ENCODE results near the gene SYT4.
A peak's percentile ranks its signal among the peaks of the same experiment; 100 is the strongest.

The SYT4 gene

DNA sequence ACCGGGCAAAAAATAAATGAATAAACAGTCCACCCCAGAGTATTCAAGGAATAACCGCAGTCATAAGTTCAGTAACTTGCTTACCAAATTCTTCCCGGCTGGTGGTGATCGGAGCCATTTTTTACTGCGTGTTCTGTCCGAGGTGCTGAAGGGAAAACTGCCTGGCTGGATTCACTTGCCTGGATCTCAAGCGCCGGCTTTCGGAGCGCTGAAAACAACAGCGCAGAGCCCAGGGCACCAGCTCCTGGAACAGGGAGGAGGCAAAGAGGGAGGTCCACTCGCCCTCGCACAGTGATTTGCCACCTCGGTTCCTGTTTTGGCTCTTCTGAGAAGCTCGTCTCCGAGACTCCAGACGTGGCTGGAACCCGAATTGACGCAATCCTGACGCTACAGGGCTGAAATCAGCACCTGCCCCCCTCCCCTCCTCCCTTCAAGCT, at the start of gene SYT4:
SYT4 (minus strand) TSS at position 327 of the 437 bp plus-strand sequence; CDS start at position 118, 209 bp downstream.
- TF ChIP-seq GATA2 (IDR thresholded peaks at IDR 0.05; ENCODE audit: low read depth, low read length), result no peak
- TF ChIP-seq GATA3 (IDR thresholded peaks at IDR 0.05; ENCODE audit: low read depth, low read length), result no peak

DNA sequence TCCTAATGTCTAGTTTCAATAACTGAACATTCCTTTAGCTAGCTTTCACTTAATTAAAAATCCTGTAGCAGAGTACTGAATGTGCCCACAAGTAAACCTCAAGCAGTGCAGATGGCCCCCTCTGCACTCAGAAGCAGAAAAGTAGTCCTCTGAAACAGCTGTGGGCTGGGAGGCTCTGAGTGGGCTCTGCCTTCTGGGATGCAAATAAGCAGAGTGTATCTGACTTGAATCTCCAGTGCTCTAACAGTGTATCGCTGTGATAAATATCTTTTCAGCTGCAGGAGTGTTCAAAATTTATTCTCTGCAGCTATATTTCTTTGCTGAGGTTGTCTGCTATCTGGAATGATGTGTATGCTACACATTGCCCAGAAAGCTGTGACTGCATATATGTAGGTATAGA, 44.8 kb upstream of the SYT4 start:
- TF ChIP-seq GATA2 (IDR thresholded peaks at IDR 0.05; ENCODE audit: low read depth, low read length) (peak; percentile 89), GATA3 (IDR thresholded peaks at IDR 0.05; ENCODE audit: low read depth, low read length) (peak; percentile 91)

- TF ChIP-seq GATA3 (IDR thresholded peaks at IDR 0.05; ENCODE audit: low read depth, low read length) (no peak), GATA2 (IDR thresholded peaks at IDR 0.05; ENCODE audit: low read depth, low read length) (no peak)
Measured at GRCh38 chr18:43314941-43315340, 37.7 kb upstream of the SYT4 start.

DNA sequence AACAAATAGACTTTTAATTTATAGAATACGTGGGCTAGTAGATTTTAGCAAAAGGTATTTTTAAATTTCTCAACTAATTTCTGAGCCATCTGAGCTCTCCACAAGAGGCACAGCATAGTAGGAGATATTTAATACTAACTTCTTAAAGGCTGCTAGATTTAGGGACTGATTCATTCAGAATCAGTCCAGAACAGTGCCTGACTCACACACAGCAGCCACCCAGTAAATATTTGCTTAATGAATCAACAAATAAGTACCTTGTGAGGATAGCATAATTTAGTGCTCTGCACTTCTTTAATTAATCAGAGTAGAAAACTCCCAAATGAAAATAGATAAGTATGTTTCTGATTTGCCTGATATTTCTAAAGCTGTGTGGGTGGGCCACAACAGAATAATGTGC, 35.6 kb upstream of the SYT4 start:
- TF ChIP-seq GATA3 (IDR thresholded peaks at IDR 0.05; ENCODE audit: low read depth, low read length) (no peak), GATA2 (IDR thresholded peaks at IDR 0.05; ENCODE audit: low read depth, low read length) (no peak)

- TF ChIP-seq GATA2 (IDR thresholded peaks at IDR 0.05; ENCODE audit: low read depth, low read length), result no peak
Measured at GRCh38 chr18:43310239-43310638, 32.9 kb upstream of the SYT4 start.

DNA sequence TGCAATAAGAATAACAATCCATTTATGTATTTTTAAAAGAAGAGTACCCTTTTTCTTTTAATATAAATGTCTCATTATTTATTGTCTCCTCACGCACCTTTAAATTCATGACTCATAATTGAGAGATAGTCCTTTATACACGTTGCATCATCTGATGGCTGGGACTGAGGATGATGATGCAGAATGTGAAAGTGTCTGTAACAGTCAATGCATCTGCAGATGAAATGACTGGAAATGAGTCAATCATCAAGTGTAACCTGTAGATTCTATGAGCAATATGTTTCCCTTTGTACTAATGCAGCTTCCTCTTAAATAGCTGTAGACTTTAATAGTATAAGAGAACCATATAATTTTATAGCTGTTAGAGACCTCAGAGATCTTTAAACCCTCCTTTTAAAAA, 26.1 kb upstream of the SYT4 start:
- TF ChIP-seq GATA2 (IDR thresholded peaks at IDR 0.05; ENCODE audit: low read depth, low read length) (no peak), GATA3 (IDR thresholded peaks at IDR 0.05; ENCODE audit: low read depth, low read length) (no peak)

- no peak for TF ChIP-seq GATA3 (IDR thresholded peaks at IDR 0.05; ENCODE audit: low read depth, low read length)
- no peak for TF ChIP-seq GATA2 (IDR thresholded peaks at IDR 0.05; ENCODE audit: low read depth, low read length)
Measured at GRCh38 chr18:43283299-43283698, 6.0 kb upstream of the SYT4 start.

DNA sequence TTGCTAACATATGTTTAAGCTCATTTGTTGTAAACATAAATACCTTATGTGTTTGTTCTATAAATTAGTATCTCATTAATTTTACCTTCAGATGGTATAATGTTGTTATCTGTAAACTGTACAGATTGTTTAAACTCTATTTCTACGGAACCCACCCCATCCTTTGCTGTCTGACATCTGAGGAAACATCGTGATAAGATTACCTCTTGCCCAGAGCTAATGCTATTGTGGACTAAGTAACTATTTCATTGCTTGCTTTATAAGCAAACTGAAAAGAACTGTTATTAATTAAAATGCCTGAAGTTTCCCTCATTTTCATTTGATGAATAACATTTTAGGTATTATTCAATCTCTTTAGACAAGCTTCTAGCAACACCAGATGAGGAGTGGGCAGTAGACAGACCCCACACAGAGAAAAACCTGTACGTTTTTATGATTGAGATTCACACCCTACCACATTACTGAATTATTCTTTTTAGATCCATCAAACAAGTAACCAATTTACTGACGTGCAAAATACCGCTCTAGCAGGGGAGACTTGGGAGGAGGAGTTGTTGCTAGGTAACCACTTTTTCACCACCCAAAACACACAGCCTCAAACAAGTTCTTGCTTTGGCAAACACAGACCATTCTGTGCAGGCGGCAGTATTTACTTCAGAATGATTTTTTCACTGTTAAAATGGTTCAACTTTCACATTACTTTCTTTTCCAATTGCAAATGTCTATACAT, 1.9 kb upstream of the SYT4 start:
- TF ChIP-seq GATA3 (IDR thresholded peaks at IDR 0.05; ENCODE audit: low read depth, low read length) (no peak), GATA2 (IDR thresholded peaks at IDR 0.05; ENCODE audit: low read depth, low read length) (no peak)

GRCh38 chr18:43278355-43278754, 1.1 kb upstream of the SYT4 start:
- TF ChIP-seq GATA2 (IDR thresholded peaks at IDR 0.05; ENCODE audit: low read depth, low read length), result no peak
- no peak for TF ChIP-seq GATA3 (IDR thresholded peaks at IDR 0.05; ENCODE audit: low read depth, low read length)

GRCh38 chr18:43276491-43276890, 799 bp downstream of the SYT4 start:
- TF ChIP-seq GATA3 (IDR thresholded peaks at IDR 0.05; ENCODE audit: low read depth, low read length) (no peak), GATA2 (IDR thresholded peaks at IDR 0.05; ENCODE audit: low read depth, low read length) (no peak)

- TF ChIP-seq GATA3 (IDR thresholded peaks at IDR 0.05; ENCODE audit: low read depth, low read length), result no peak
- TF ChIP-seq GATA2 (IDR thresholded peaks at IDR 0.05; ENCODE audit: low read depth, low read length), result no peak
Measured at GRCh38 chr18:43275546-43275945, 1.7 kb downstream of the SYT4 start.

- TF ChIP-seq GATA2 (IDR thresholded peaks at IDR 0.05; ENCODE audit: low read depth, low read length) (peak; percentile 12; the same call in 1 of the 2 replicates), GATA3 (IDR thresholded peaks at IDR 0.05; ENCODE audit: low read depth, low read length) (no peak; the same call in 1 of the 2 replicates)
Measured at GRCh38 chr18:43274526-43274925, 2.8 kb downstream of the SYT4 start.

GRCh38 chr18:43271593-43272432, 5.5 kb downstream of the SYT4 start:
- no peak for TF ChIP-seq GATA2 (IDR thresholded peaks at IDR 0.05; ENCODE audit: low read depth, low read length)
- no peak for TF ChIP-seq GATA3 (IDR thresholded peaks at IDR 0.05; ENCODE audit: low read depth, low read length)

GRCh38 chr18:43267818-43268217, 9.5 kb downstream of the SYT4 start:
- TF ChIP-seq GATA2 (IDR thresholded peaks at IDR 0.05; ENCODE audit: low read depth, low read length), result no peak
- no peak for TF ChIP-seq GATA3 (IDR thresholded peaks at IDR 0.05; ENCODE audit: low read depth, low read length)

DNA sequence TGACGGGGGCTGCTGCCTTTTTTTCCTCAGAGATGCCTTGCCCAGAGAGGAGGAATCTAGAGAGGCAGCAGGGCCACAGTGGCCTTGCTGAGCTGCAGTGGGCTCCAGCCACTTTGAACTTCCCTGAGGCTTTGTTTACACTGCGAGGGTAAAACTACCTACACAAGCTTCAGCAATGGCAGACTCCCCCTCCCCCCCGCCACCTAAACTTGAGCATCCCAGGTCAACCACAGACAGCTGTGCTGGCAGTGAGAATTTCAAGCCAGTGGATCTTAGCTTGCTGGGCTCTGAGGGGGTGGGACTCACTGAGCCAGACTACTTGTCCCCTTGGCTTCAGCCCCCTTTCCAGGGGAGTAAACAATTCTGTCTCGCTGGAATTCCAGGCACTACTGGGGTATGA, 11.8 kb downstream of the SYT4 start:
- TF ChIP-seq GATA3 (IDR thresholded peaks at IDR 0.05; ENCODE audit: low read depth, low read length), result no peak
- no peak for TF ChIP-seq GATA2 (IDR thresholded peaks at IDR 0.05; ENCODE audit: low read depth, low read length)

Data from SH-SY5Y (cell line).